GM19035 (cell line): ENCODE results near the gene CHRNA1.
A peak's percentile ranks its signal among the peaks of the same experiment; 100 is the strongest.

Experiments
- ATAC-seq: cut with Tn5 transposase; IDR thresholded peaks from one replicate; pipeline ENCODE4 v1.9.1; 2021; ENCODE audit not compliant: unreplicated experiment

The CHRNA1 gene

DNA sequence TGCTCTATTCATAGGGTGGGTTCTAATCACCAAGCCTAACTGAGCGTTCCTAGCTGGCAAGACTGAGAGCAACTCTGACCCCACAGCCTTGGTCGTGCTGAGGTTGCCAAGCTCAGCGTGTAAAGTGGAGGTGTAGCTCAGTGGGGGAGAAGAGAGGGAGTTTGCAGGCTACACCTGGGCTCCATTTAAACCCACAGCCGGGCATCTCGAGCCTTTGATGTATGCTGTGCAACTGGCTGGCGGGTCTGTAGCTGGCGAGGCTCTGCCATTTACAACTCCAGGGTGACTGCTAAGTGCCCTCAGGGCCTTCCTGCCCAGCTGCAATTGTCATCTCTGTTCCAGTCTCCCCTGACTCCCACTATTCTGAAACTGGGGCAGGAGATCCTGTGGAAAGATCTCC, 20.0 kb upstream of the CHRNA1 start:
- no peak for ATAC-seq

DNA sequence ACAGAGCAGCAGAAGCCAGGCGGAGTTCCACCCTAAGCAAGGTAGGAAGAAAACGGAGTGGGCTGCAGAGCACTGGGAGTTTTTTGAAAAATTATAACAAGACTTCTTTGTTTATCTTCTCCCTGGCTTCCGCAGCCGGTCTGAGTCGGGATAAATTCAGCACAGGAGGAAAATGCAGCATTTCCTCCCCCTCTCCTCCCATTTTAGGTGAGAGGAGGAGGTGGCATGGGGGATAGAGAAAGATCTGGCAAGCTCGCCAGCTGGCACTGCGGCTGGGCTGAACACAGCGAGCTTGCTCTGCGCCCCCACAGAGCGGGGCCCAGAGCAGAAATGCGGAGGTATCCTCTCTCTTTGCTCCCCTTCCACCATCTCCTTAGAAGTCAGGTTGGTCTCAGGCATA, 17.7 kb upstream of the CHRNA1 start:
- no peak for ATAC-seq

DNA sequence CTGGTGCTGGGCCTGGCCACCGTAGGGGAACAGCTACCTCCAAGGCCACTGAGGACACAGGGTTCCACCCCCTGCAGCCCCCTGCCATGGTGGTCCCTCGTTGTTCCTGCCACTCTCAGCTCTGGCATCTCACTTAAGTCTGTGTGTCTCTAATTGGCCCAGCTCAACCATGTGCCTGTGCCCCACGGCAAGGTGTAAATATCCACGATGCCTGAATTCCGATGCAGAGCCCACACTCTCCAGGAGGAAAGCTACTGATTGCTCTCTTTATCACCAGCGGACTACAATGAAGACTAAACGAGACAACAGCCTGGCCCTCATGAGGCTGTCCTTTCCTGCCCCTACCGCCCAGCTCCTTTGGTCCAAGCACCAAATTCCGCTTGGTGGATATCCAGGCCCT, 17.0 kb upstream of the CHRNA1 start:
- no peak for ATAC-seq

GRCh38 chr2:174780856-174781255, 16.6 kb upstream of the CHRNA1 start:
- no peak for ATAC-seq

- no peak for ATAC-seq
These were observed 16.0 kb upstream of the CHRNA1 start for GRCh38 chr2:174780191-174780840.

- no peak for ATAC-seq
These were observed 15.2 kb upstream of the CHRNA1 start for GRCh38 chr2:174779361-174779928.

DNA sequence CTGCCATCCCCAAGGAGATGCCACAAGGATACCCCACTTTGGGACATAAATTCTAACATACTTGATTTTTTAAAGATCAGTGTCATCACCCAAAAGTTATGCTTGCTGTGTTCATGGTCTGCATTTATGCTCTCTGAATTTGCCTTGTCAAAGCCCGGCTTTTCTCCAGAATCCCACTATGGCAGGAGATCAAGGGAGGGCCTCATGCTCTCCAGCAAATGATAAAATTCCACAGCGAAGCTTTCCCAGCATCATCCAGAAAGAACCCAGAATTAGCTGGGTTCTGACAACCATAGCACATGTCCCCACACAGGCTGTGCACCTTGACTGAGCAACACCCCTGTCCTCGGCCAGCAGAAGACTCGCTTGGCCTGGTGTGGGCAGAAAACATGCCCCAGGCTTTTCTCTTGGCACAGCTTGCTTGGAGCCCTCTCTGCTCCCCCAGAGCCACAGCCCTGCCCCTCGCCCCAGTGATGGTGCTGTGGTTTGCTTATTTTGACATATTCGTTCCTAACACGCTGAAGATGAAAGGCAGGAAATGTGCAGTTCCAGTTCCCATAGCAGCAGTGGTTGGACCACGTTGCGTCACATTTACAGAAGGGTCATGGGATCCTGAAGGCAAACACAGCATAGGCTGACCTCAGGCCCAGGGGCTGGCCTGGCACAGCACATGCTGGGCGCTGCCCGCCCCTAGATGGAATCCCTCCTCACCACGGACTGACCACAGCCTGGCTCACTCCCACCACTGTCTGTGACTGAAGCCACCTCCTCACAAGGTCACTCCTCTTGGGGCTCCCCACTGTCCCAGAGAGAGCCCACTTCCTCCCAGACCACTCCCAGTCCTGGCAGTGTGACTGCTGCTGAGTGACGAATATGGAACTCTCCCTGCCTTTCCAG, 14.1 kb upstream of the CHRNA1 start:
- peak; percentile 60 for ATAC-seq

DNA sequence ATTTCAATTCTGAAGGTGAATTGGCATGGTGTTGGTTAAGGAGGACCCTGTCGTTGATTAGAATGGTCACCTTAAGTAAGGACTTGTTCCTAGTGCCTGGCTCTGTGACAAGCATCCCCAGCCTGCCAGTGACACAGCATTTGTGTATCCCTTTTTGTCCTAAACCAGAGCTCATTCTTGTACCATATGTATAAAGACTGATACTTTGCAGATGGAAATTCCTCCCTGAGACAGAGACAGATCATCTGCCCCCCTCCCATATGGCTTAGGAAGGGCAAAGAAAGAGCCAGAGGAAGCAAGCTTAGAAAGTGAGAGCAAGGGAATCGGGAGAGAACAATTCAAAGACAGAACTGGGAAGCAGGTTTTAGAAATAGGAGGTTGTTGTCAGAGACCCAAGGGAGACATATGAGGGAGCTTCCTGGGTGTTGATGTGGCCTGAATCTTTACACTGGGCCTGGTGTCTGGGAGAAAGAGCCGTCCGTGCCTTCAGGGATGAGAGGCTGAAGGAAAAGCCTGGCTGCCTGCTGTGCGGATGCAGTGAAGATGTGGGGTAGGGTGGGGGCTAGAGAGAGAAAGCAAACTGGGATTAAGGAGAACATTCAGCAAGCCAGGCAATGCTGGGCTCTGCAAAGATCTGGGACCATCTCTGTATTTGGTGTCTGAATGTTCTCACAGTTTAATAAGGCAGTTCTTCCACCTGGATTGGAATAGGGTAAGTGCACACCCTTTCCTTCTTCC, 13.2 kb upstream of the CHRNA1 start:
- ATAC-seq, result no peak

GRCh38 chr2:174776675-174777074, 12.4 kb upstream of the CHRNA1 start:
- ATAC-seq, result no peak

GRCh38 chr2:174776223-174776622, 12.0 kb upstream of the CHRNA1 start:
- ATAC-seq, result no peak

- ATAC-seq, result no peak
These were observed 11.3 kb upstream of the CHRNA1 start for GRCh38 chr2:174775571-174775980.

DNA sequence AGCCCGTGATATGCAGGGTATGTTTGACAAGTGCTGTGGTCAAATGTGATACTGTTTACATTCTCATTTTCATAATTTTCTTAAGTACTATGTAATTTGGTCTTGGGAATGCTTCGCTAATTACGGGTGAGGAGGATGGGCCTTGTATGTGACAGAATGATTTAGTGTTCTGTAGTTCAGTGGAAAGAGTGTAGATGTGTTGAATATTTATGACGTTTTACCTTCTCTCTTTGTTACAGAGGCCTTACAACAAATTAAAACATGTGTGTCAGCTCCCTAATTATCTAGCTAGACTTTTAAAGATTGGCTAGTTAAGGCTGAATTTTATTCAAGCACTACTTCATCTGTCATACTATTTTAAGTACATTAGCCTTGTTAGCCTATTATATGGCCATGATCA, 10.6 kb upstream of the CHRNA1 start:
- no peak for ATAC-seq

DNA sequence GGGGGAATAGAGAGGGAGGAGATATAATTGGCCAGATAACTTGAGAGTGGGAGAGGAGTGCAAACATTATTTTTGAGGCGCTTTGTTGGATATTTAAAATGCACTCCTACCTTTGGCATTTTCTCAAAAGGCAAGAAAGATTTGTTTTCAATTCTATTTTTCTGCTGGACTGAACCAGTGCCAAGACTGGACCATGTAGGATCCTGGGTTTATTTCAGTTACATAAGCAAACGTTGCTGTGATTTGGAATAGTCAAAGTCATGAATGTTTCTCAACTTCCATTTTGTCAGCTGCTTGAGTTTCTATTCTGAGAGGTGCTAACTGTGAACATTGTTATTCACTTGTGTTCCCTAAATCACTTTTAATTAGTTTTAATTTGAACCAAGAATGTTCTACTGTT, 8.9 kb upstream of the CHRNA1 start:
- no peak for ATAC-seq

DNA sequence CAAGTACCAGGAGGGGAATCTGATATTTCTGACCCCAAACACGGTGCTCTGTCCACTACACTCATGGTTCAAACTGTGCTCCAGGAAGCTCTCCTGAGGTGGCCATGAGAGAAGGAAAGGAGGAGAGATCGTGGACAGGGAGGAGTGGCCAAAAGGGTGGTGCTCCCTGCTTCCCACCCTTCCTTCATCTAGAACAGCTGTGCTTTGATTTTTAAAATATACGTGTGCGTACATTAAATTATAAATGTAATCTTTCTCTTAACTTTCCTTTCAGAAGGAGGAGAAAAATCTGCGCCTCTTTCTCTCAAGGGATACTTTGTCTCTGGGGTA, 8.2 kb upstream of the CHRNA1 start:
- ATAC-seq, result no peak

- peak; percentile 85 for ATAC-seq
These were observed 7.6 kb upstream of the CHRNA1 start for GRCh38 chr2:174771631-174772471.

DNA sequence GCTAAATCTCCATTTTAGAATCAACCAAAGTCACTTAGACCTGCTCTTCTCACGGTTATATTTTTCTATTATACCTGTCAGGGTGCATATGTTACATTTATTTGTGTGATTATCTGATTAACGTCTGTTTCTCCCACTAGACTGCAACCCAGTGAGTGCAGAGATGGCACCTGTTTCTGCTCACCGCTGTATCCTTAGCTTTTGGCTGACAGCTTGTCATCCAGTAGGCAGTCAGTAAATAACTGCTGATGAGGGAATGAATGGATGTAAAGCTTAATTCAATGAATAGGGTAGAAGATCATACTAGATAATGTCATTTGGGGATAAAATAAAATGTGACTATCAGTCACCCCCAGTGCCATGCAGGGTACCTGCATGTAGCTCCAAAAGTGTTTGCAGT, 6.9 kb upstream of the CHRNA1 start:
- no peak for ATAC-seq

DNA sequence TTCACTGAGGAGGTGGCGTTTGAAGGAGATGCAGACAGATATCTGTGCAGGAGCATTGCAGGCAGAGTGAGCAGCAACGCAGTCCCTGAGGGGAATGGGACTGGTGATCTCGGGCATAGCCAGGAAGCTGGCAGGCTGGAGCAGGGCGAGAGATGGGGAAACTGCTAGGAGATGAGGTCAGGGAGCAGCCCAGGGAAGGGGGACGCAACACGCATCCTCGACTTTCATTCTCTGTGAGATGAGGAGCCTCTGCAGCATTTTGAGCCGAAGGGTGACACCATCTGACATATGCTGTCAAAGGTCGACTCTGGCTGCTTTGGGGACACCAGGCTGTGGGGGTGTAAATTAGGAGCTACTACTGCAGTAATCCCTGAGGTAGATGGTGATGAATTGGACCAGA, 4.3 kb upstream of the CHRNA1 start:
- no peak for ATAC-seq

DNA sequence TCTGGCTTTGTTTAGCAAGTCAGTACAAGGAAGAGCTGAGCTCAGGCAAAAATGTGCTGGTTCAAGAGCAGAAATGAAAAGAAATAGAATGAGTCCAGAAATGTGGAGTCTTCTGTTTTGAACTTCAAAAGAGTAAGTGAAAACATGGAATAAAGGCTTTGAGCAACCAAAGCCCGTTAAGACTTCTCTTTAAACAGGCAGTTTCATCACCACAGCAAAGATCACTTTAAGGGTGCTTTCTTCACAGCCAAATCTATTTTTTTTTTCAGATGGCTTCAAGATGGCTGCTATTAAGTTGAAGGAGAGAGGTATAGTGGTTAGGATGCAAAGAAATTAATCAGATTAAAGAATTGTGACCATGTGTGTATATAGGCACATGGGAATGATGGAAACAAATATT, 2.0 kb upstream of the CHRNA1 start:
- no peak for ATAC-seq

DNA sequence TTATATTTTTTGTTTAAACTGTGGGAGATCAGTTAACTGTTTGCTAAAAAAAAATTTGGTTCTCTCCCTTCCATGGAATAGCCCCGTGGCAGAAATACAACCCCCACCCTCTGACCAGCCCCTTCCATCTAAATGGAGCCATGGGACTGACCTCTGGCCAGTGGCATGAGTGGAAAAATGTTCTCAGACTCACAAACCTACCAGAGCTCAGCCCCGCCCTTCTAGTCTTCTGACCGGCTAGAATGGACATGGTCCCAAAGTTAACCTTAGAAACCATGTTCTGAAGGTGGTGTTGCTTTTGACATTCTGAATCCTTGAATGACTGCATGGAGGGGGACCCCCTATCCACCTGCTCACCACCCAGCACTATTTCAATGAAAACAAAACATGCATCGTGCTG, 1.3 kb upstream of the CHRNA1 start:
- no peak for ATAC-seq

- no peak for ATAC-seq
These were observed 492 bp downstream of the CHRNA1 start for GRCh38 chr2:174763780-174764179.

GRCh38 chr2:174762464-174762863, 1.8 kb downstream of the CHRNA1 start:
- ATAC-seq, result no peak
